Common myeloid progenitor, CD34-positive (primary cell): Measurements from ENCODE around the gene NUPR1.
"Not testable (repeated sequence)": the region's sequence is repeated elsewhere in the genome, so short reads cannot be mapped to it uniquely, and the experiment has no call there.

Source experiments
- CTCF ChIA-PET: fragments of 350-600 bp; sonication (Branson Sonifier 250); formaldehyde crosslinking; loops from one replicate; lab custom pipeline; 2021; ENCODE audit warnings: antibody characterized with exemption; lab: Charles Lee
- POLR2A ChIA-PET: fragments of 350-600 bp; sonication (Branson Sonifier 250); formaldehyde crosslinking; loops from one replicate; lab custom pipeline; 2021; ENCODE audit warnings: antibody characterized with exemption; lab: Charles Lee
- DNase-seq, 3 donors: peaks; one replicate each; pipeline versions ENCODE4 v3.0.0 to v3.0.0-alpha.2; 2013
- H3K27ac ChIP-seq, 2 experiments: 1 replicate in 1 of 2; 2 replicates in 1 of 2; pipeline ENCODE4 v1.7.0; 2013; ENCODE audit warnings: inconsistent platforms in 2 of 2, low read length in 2 of 2, mild to moderate bottlenecking in 2 of 2, low read depth in 1 of 2, moderate library complexity in 1 of 2; ENCODE audit not compliant: severe bottlenecking in 2 of 2, insufficient read depth in 1 of 2, poor library complexity in 1 of 2
- H3K27me3 ChIP-seq, 5 experiments: replicated peaks in 2 of 5; 1 replicate in 3 of 5; 2 replicates in 2 of 5; pipeline versions ENCODE4 v1.6.1 to v1.7.0; 2013; ENCODE audit warnings: low read length in 4 of 5, mild to moderate bottlenecking in 2 of 5, moderate library complexity in 2 of 5, inconsistent platforms in 1 of 5; ENCODE audit not compliant: insufficient read depth in 5 of 5, control insufficient read depth in 4 of 5
- H3K36me3 ChIP-seq, 4 experiments: 1 replicate in 2 of 4; 2 replicates in 2 of 4; pipeline versions ENCODE4 v1.6.1 to v1.7.0; 2013; ENCODE audit warnings: low read length in 3 of 4, control low read depth in 1 of 4, mild to moderate bottlenecking in 1 of 4; ENCODE audit not compliant: control insufficient read depth in 4 of 4, insufficient read depth in 4 of 4
- H3K4me1 ChIP-seq, 4 experiments: 1 replicate in 3 of 4; 2 replicates in 1 of 4; pipeline versions ENCODE4 v1.6.1 to v1.7.1; 2013; ENCODE audit warnings: low read length in 3 of 4, mild to moderate bottlenecking in 3 of 4, control low read depth in 1 of 4, inconsistent platforms in 1 of 4, moderate library complexity in 1 of 4; ENCODE audit not compliant: control insufficient read depth in 4 of 4, insufficient read depth in 4 of 4; ENCODE audit errors: control extremely low read depth in 1 of 4
- H3K4me3 ChIP-seq, 7 experiments: 1 replicate in 4 of 7; 2 replicates in 3 of 7; pipeline versions ENCODE4 v1.5.1 to v1.7.0; 2013; ENCODE audit warnings: mild to moderate bottlenecking in 7 of 7, low read length in 6 of 7, moderate library complexity in 6 of 7, inconsistent platforms in 2 of 7, low read depth in 2 of 7, control low read depth in 1 of 7; ENCODE audit not compliant: insufficient read depth in 4 of 7, control insufficient read depth in 1 of 7; ENCODE audit errors: extremely low read depth in 1 of 7
- H3K9me3 ChIP-seq, 5 experiments: 1 replicate in 4 of 5; 2 replicates in 1 of 5; pipeline versions ENCODE4 v1.6.1 to v1.7.1; 2013; ENCODE audit warnings: low read length in 4 of 5, mild to moderate bottlenecking in 2 of 5, inconsistent platforms in 1 of 5, low read depth in 1 of 5, moderate library complexity in 1 of 5; ENCODE audit not compliant: control insufficient read depth in 4 of 5, insufficient read depth in 2 of 5; ENCODE audit errors: control extremely low read depth in 1 of 5
- WGBS: methylation state at CpG from one replicate; pipeline ENCODE4 v1.1.5; 2013; ENCODE audit not compliant: insufficient coverage; 5-methylcytosine and 5-hydroxymethylcytosine counted together

The NUPR1 gene

DNA sequence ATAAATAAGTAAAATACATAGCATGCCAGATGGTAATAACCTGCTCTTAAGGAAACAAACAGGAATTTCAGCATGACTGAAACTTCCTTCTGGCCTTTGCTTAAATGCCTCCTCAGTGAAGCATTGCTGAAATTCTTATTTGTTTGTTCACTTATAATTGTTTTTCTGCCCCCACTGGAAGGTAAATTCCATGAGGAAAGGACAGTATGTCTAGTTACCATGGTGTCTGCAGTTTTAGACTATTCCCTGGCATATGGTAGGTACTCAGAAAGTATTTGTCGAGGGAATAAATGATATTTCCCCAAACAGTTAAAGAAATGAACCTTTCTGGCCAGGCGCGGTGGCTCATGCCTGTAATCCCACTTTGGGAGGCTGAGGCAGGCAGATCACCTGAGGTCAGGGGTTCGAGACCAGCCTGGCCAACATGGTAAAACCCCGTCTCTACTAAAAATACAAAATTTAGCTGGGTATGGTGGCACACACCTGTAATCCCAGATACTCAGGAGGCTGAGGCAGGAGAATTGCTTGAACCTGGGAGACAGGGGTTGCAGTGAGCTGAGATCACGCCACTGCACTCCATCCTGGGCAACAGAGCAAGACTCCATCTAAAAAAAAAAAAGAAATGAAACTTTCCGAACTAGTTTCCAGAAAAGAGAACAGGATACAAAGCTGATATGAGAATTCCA lies 11.5 kb downstream of the NUPR1 start:
- H3K27me3 ChIP-seq, H3K36me3 ChIP-seq, DNase-seq, POLR2A ChIA-PET, H3K9me3 ChIP-seq, H3K4me3 ChIP-seq, H3K27ac ChIP-seq, CTCF ChIA-PET, H3K4me1 ChIP-seq: not testable (repeated sequence)
- 93% methylated on average over 5 of the region's 7 CpGs for WGBS

DNA sequence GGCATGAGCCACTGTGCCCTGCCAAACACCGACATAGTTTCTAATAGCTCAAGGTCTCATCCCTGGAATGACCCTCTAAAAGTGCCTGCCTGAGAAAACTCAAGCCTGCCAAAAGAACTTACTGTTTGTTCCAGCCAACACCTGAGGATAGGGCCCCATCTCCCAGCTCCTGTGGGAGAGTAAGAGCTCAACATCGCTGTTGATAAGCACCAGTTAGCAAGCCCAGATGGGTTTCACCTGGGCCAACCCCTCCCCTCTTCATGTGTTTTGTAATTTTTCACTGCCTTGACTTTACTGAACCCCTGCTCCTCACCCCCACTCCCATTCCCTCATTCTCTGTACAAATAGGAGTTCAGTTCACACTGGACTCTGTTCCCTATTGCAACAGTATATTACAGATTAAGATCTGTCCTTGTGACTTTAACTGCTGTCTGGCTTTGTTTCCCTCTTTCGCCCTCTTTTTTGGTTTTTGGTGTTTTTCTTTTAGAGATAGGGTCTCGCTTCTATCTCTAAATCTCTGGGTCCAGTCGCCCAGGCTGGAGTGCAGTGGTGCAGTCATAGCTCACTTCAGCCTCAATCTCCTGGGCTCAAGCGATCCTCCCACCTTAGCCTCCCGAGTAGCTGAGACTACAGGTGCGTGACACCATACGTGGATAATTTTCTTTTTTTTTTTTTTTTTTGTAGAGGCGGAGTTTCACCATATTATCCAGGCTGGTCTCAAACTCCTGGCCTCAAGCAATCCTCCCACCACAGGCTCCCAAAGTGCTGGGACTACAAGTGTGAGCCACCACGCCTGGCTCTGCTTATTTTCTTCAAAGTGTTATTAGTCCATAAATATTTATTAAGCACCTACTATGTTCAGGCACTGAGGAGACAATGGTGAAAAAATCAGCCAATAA lies 12.3 kb downstream of the NUPR1 start:
- Histone ChIP-seq H3K27ac (no peak overlapping the region), H3K4me3 (no peak overlapping the region), H3K27me3 (no peaks in the 10 kb centered on the region), H3K4me1 (no peaks in the 10 kb centered on the region), H3K9me3 (no peaks in the 10 kb centered on the region), H3K36me3 (no peaks in the 10 kb centered on the region)
- 87% methylated on average over 3 of the region's 11 CpGs for WGBS
- CTCF ChIA-PET, result no interaction called here
- DNase-seq, result no peak
- POLR2A ChIA-PET, result no interaction called here

DNA sequence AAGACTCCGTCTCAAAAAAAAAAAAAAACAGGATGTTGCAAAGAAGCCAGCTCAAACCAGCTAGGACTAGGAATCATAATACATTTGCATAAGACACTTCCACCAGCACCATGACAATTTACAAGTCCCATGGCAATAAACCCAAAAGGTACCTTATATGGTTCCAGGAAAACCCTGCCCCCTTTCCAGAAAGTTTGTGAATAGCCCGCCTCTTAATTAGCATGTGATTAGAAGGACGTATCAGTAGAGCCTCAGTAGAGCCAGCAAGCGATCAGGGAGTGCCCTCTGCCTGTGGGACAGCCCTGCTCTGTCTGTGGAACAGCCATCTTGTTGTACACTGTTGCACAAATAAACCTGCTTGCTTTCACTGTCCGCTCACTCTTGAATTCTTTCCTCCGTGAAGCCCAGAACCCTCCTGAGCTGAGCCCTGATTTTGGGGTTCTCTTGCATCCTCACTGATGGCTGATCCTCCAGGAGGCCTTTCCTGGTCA lies 14.0 kb downstream of the NUPR1 start:
- Histone ChIP-seq H3K36me3 (no peaks in the 10 kb centered on the region), H3K4me1 (no peaks in the 10 kb centered on the region), H3K4me3 (no peak overlapping the region), H3K27me3 (no peaks in the 10 kb centered on the region), H3K27ac (no peak overlapping the region), H3K9me3 (no peaks in the 10 kb centered on the region)
- DNase-seq, result peak in 2 of 3 donors; percentile 23 to 41
- ChIA-PET POLR2A (no interaction called here), CTCF (interaction anchor here (1.7 kb wide), 1 partner anchor 16 kb away, joined by 4 read pairs; no protein-coding TSS in a partner anchor)
- WGBS, result 93% methylated on average over 6 of the region's 6 CpGs

DNA sequence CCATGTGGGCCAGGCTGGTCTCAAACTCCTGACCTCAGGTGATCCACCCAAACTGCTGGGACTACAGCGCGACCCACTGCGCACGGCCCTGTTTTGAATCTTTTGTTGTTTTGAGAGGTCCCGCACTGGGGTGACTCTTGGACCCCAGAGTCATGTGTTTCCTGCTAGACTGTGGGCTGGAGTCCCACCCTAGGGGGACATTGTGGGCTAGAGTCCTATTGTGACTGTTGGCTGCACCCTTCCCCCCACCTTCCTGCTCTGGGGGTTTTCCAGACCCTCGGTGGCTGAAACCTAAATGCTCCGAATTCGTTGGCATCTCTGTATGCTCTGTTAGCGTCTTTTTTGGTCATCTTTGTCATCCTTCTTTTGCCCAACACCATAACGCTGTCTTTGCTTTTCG lies 16.0 kb downstream of the NUPR1 start:
- Histone ChIP-seq H3K4me1 (no peaks in the 10 kb centered on the region), H3K27me3 (no peaks in the 10 kb centered on the region), H3K4me3 (no peak overlapping the region), H3K9me3 (no peaks in the 10 kb centered on the region), H3K36me3 (no peaks in the 10 kb centered on the region), H3K27ac (no peak overlapping the region)
- CTCF ChIA-PET, result no interaction called here
- POLR2A ChIA-PET, result no interaction called here
- 81% methylated on average over 6 of the region's 11 CpGs for WGBS
- DNase-seq, result no peak

DNA sequence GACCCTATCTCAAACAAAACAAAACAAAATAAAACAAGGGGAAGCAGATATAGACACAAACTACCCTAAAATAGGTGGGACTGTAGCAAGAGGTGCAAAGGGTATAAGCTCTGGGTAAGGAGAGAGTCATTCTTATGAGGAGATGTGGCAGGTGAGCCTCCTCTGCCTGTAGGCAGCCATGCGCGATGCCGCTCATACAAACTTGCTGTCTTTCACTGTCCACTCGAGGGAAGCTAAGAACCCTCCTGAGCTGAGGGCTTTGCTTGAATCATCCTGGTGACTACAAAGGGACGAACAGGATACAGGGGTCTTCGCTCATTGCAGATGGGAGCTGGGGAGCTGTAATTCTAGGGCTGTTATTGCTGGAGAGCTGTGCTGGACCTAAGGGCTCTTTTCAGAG lies 17.3 kb downstream of the NUPR1 start:
- POLR2A ChIA-PET, result interaction anchor here (0.6 kb wide), 1 partner anchor 10 kb away, joined by 3 read pairs; no protein-coding TSS in a partner anchor
- DNase-seq, result no peak

DNA sequence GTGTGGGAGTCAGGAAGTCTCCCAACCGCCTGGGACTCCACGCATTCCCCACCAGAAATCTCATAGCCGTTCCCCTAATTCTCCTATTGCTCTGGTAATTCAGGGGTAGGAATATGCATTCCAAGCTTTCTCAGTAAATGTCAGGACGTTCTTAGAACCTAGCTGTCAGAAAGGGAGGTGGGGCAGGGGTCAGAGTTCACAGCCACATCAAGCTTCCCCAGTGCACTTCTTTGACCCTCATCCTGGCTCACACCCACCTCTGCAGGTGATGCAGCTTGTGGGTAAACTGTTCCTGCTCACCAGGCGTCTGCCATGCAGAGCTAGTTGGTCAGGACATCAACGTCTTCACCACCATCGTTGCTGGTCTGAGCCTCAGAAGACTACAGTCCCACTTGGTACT lies 18.1 kb downstream of the NUPR1 start:
- no peak overlapping the region for H3K4me3 ChIP-seq
- no peak for DNase-seq
- ChIA-PET POLR2A (no interaction called here), CTCF (interaction anchor here (0.9 to 1.2 kb wide), 2 partner anchors 10 to 17 kb away, joined by 4 to 5 read pairs; no protein-coding TSS in a partner anchor)
- H3K27ac ChIP-seq, result no peak overlapping the region
- H3K36me3 ChIP-seq, result no peaks in the 10 kb centered on the region
- H3K4me1 ChIP-seq, result no peaks in the 10 kb centered on the region
- WGBS, result 97% methylated on average over 6 of the region's 7 CpGs
- no peaks in the 10 kb centered on the region for H3K27me3 ChIP-seq
- no peaks in the 10 kb centered on the region for H3K9me3 ChIP-seq

More for the DNA sequence above, 17.3 kb downstream of the NUPR1 start:
- CTCF ChIA-PET, result interaction anchor here (1.2 kb wide), 1 partner anchor 18 kb away, joined by 4 read pairs; no protein-coding TSS in a partner anchor
- no peaks in the 10 kb centered on the region for H3K27me3 ChIP-seq
- H3K36me3 ChIP-seq, result no peaks in the 10 kb centered on the region
- H3K27ac ChIP-seq, result no peak overlapping the region
- no peaks in the 10 kb centered on the region for H3K4me1 ChIP-seq
- no peak overlapping the region for H3K4me3 ChIP-seq
- no peaks in the 10 kb centered on the region for H3K9me3 ChIP-seq
- 100% methylated on average over 6 of the region's 6 CpGs for WGBS

DNA sequence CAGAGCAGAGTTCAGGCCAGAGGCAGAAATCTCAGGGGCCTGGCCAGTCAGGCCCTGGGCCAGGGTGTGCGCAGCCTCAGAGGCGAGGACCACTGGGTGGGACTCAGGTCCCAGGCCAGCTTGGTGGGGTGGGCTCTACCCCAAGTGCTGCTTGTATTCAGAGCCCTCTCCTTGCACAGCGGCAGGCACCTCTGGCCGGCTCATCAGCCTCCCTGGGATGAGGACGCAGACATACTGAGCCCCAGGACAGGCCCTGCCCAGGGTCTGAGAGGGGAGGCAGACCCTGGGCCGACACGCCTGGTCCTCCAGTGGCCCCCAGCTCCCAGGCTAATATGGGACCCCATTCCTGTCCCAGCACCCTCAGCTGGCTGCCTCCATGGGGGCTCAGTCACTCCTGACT lies 24.5 kb downstream of the NUPR1 start:
- H3K36me3 ChIP-seq, result no peaks in the 10 kb centered on the region
- H3K4me1 ChIP-seq, result no peaks in the 10 kb centered on the region
- ChIA-PET CTCF (no interaction called here), POLR2A (no interaction called here)
- no peak overlapping the region for H3K27ac ChIP-seq
- DNase-seq, result no peak
- WGBS, result 92% methylated on average over 7 of the region's 7 CpGs
- H3K27me3 ChIP-seq, result no peaks in the 10 kb centered on the region
- no peak overlapping the region for H3K4me3 ChIP-seq
- H3K9me3 ChIP-seq, result no peaks in the 10 kb centered on the region
